GM21717 (cell line): ENCODE results near the gene RING1.

Experiments used
- ATAC-seq: cut with Tn5 transposase; IDR thresholded peaks from one replicate; pipeline ENCODE4 v1.9.1; 2021; ENCODE audit warnings: mild to moderate bottlenecking, moderate library complexity; ENCODE audit not compliant: unreplicated experiment

The RING1 gene

GRCh38 chr6:33237741-33238140 lies 29.4 kb downstream of the RING1 start:
- no peak for ATAC-seq

GRCh38 chr6:33241968-33242367 lies 33.7 kb downstream of the RING1 start:
- ATAC-seq: no peak

- ATAC-seq: no peak
These were observed 35.2 kb downstream of the RING1 start for GRCh38 chr6:33243476-33243875.

GRCh38 chr6:33247977-33248642 lies 39.8 kb downstream of the RING1 start:
- no peak for ATAC-seq

GRCh38 chr6:33248643-33248931 lies 40.3 kb downstream of the RING1 start:
- peak; percentile 16 for ATAC-seq

- peak; percentile 83 for ATAC-seq
These were observed 40.8 kb downstream of the RING1 start for GRCh38 chr6:33248932-33249731.

- ATAC-seq: peak; percentile 1
These were observed 41.7 kb downstream of the RING1 start for GRCh38 chr6:33249732-33250630.

GRCh38 chr6:33250731-33251130 lies 42.4 kb downstream of the RING1 start:
- ATAC-seq: no peak

GRCh38 chr6:33251395-33252012 lies 43.2 kb downstream of the RING1 start:
- no peak for ATAC-seq

- no peak for ATAC-seq
These were observed 44.5 kb downstream of the RING1 start for GRCh38 chr6:33252759-33253158.

GRCh38 chr6:33254591-33254990 lies 46.3 kb downstream of the RING1 start:
- ATAC-seq: no peak

GRCh38 chr6:33259032-33259431 lies 50.7 kb downstream of the RING1 start:
- no peak for ATAC-seq
